Daoy (cell line): Measurements from ENCODE around the gene FNTB. TPM values are rescaled to one million over a fixed set of nuclear protein-coding genes. Genes with fewer than 3 reads are reported as not detected.
"Not testable (repeated sequence)": the region's sequence is repeated elsewhere in the genome, so short reads cannot be mapped to it uniquely, and the experiment has no call there.

Experiments
- DNase-seq: peaks from one replicate; pipeline ENCODE4 v3.0.0-alpha.2; 2015; ENCODE audit warnings: low read depth
- total RNA-seq: library from RNA; depleted of rRNA; stranded (reverse); fragments of >200 nt; shearing (Covaris generic); gene quantifications from 2 replicates; pipeline ENCODE4 v1.2.3, GENCODE V29; 2014

Gene FNTB
- total RNA-seq, 1 experiment from 2014 or later = 13.8 TPM

GRCh38 chr14:65015391-65015790 lies 28.7 kb downstream of the FNTB start:
- no peak for DNase-seq

GRCh38 chr14:65016471-65016870 lies 29.8 kb downstream of the FNTB start:
- no peak for DNase-seq

GRCh38 chr14:65019944-65020566 lies 33.4 kb downstream of the FNTB start:
- peak; percentile 44 for DNase-seq

- no peak for DNase-seq
These were observed 38.3 kb downstream of the FNTB start for GRCh38 chr14:65024957-65025356.

- no peak for DNase-seq
These were observed 39.1 kb downstream of the FNTB start for GRCh38 chr14:65025818-65026217.

GRCh38 chr14:65026526-65026925 lies 39.8 kb downstream of the FNTB start:
- no peak for DNase-seq

- no peak for DNase-seq
These were observed 40.6 kb downstream of the FNTB start for GRCh38 chr14:65027127-65027799.

- DNase-seq = no peak
These were observed 42.2 kb downstream of the FNTB start for GRCh38 chr14:65028937-65029336.

- not testable (repeated sequence) for DNase-seq
These were observed 44.6 kb downstream of the FNTB start for GRCh38 chr14:65031321-65031720.

GRCh38 chr14:65032319-65032718 lies 45.6 kb downstream of the FNTB start:
- DNase-seq = no peak

GRCh38 chr14:65033181-65033580 lies 46.5 kb downstream of the FNTB start:
- no peak for DNase-seq

GRCh38 chr14:65034021-65034420 lies 47.3 kb downstream of the FNTB start:
- DNase-seq = no peak

GRCh38 chr14:65035049-65035448 lies 48.4 kb downstream of the FNTB start:
- DNase-seq = no peak

GRCh38 chr14:65038966-65039365 lies 52.3 kb downstream of the FNTB start:
- DNase-seq = no peak

GRCh38 chr14:65040666-65041433 lies 54.2 kb downstream of the FNTB start:
- DNase-seq = no peak

GRCh38 chr14:65041434-65041915 lies 54.8 kb downstream of the FNTB start:
- no peak for DNase-seq

- DNase-seq = no peak
These were observed 55.6 kb downstream of the FNTB start for GRCh38 chr14:65042296-65042695.

- DNase-seq = no peak
These were observed 56.2 kb downstream of the FNTB start for GRCh38 chr14:65042731-65043372.

GRCh38 chr14:65043893-65044595 lies 57.3 kb downstream of the FNTB start:
- no peak for DNase-seq

- no peak for DNase-seq
These were observed 57.9 kb downstream of the FNTB start for GRCh38 chr14:65044596-65044959.

GRCh38 chr14:65045006-65045405 lies 58.3 kb downstream of the FNTB start:
- no peak for DNase-seq

- DNase-seq = no peak
These were observed 59.0 kb downstream of the FNTB start for GRCh38 chr14:65045709-65046108.
